ENCODE measurements around the gene ANKRD39.

The ANKRD39 gene

GRCh38 chr2:96852667-96853066 is 5.1 kb downstream of the ANKRD39 start:
- no peak for DNase-seq

- DNase-seq = no peak
Observed at GRCh38 chr2:96848264-96848663, 9.6 kb downstream of the ANKRD39 start.

- no peak for DNase-seq
Observed at GRCh38 chr2:96847586-96847985, 10.2 kb downstream of the ANKRD39 start.

- no peak for DNase-seq
Observed at GRCh38 chr2:96846825-96847224, 11.0 kb downstream of the ANKRD39 start.

- DNase-seq = no peak
Observed at GRCh38 chr2:96844405-96844808, 13.4 kb downstream of the ANKRD39 start.

- DNase-seq = no peak
Observed at GRCh38 chr2:96843538-96844268, 14.1 kb downstream of the ANKRD39 start, which contains the start of gene ANKRD23. Gene ANKRD23, minus strand, starts transcription at chr2:96844021. Its CDS starts 29 bp downstream, at chr2:96843992.

DNA sequence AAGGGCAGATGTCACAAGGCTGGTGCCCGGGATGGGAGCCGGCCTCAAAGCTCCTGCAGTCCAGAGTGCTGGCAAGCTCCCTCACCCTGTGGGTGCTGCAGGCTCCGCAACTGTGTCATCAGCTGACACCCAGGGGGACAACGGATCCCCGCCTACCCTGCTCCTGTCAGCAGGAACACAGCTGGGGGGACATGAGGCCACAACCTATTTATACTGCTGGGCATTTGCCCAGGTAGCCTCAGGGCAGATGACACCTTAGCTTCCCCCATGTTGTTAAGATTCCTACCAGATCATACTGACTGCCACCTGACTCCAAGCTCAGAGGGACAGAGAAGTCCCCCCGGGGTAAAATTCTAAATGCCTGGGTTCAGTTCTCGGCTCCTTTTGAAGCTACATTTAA is 15.2 kb downstream of the ANKRD39 start:
- no peak for DNase-seq

GRCh38 chr2:96841701-96842495 is 15.9 kb downstream of the ANKRD39 start:
- DNase-seq = no peak

DNA sequence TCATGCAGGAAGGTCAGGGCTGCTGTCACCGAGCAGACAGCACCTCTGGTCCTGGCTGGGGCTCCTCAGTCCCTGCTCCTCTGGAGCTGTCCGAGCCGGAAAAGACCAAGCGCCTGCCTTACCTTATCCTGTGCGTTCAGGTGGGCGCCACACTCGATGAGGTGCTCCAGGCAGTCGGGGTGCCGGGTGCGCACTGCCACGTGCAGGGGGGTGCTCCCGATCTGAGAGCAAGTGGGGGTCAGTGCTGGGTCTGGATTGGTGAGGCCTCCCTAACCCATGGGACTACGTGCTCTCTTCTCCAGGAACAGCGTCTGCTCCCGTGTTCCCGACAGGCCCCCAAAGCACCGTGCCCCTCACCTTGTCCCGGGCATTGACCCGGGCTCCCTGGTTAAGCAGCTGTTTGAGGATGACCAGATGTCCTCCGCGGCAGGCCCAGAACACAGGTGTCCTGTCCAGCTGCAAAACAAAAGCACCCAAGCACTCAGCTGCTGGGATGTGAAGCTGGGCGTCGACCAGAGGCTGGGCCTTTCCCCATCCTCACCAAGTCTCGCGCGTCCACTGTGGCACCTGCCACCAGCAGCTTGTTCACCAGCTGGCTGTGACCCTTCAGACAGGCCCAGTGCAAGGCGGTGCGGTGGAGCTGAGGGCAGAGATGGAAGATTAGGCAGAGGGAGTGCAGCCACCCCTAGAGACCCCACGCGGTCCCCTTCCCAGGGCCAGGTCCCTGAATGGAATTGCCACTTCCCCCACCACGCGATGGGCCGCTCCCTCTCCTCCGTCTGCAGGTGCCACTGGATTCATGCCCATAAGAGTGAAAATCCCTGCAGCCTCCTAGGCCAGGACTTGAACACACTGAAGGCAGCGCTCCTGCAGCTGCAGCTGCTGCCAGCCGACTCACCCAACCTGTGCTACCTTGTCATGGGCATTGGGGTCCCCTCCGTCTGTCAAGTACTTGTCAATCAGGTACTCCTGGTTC is 17.7 kb downstream of the ANKRD39 start:
- no peak for DNase-seq

- DNase-seq = peak; percentile 57
Observed at GRCh38 chr2:96839293-96839874, 18.4 kb downstream of the ANKRD39 start.

DNA sequence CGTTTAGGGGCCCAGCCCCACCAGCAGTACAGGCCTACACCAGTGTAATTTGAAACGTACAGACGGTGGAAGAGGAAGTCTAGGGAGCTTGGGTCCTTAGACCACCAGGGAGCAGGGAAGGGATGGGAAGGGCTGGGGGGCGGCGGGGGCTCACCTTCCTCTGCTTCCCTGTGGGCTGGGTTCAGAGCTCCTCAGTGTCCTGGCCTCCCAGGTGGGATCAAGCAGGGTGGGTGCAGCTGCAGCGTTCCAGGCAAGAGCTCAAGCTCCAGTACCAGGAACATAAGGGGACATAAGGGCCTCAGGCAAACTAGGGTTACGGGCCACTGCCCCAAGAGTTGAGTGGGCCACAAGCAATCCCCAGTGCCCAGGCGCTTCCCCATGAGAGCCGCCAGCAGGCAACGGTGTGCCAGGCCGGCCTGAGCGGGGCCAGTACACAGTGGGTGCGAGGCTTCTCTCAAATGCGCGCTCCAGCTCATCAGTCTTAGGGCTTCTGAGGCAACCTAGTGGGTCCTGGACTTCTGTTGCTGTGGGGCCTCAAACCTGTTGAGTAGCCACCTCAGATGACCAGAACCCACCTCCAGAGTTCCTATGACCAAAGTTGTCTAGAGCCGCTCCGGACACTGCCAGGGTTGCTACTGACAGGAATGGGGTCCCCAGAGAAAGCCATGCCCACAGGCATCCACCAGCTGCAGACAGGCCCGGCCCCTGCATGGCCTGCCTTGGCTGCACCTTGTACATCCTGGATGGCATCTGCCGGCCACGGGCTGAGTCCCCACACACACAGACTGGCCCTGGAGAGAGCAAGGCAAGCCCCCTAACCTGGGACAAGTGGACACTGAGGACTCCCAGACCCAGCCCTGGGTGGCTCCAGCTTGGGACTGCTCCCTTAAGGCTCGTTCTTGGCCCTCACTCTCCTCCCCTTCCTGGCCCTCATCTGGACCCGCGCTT is 19.2 kb downstream of the ANKRD39 start:
- no peak for DNase-seq

DNA sequence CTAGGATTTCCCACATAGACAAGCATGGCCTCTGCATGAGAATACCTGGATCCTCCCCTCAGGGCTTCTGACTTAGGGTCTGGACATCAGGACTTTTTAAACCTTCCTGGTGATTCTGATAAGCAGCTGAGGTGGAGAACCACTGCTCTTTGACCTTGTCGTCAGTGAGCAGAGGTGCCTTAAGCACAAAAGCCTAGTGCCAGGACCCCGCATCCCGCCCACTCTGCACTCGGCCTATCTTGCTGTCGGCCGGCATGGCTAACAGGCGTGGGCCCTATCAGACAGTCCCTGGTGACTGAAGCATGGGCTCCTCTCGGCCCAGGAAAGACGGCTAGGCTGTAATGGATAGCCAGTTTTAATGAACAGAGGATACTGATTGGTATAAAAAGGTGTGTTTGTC is 20.2 kb downstream of the ANKRD39 start:
- DNase-seq = no peak

DNA sequence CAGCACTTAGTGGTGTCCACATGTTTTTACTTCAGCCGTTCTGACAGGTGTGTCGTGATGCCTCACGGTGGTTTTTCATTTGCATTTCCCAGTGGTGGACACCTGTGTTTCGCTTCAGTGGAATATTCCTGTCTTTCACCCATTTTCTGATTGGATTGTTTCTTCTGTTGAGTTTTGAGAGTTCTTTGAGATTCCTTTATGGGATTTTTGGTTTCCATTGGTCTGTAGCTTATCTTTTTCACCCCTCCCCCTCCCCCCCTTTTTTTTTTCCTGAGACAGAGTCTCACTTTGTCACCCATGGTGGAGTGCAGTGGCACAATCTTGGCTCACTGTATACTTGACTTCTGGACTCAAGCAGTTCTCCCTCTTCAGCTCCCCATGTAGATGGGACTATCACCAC is 22.0 kb downstream of the ANKRD39 start:
- no peak for DNase-seq

DNA sequence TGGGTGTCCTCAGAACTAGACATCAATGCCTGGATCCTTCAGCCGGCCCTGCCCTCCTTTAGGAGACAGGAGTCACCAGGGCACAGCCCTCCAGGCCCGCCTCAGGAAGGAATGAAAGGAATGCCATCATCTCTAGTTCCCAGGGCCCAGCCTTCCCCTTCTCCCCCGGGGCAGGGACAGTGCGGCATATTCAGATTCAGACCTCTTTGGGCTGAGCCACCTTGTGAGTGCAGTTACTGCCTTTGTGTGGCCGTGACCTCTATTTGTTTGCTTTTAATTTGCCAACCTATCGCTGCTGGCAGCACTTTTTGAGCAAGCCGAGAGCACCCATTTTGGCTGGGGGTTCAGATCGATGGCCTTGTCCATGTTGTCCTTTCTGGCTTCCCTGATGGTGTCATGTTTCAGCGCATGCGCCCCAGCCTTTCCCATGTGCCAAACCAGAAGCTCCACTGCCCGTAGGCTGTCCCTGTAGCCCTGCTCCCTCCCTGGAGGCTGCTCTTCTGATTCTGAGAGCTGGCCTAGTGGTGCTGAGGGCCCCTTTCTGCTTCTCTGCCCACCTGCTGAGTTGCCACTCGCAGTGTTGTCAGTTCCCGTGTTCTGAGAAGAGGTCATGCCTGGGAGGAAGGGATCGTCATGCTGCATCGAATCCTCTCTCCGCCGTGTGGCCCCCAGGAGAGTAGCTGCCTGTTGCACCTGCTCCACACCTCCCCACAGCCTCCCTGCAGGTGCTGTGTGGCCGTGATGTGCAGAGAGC is 24.9 kb downstream of the ANKRD39 start:
- DNase-seq = peak; percentile 72

- DNase-seq = no peak
Observed at GRCh38 chr2:96832408-96832753, 25.4 kb downstream of the ANKRD39 start.

DNA sequence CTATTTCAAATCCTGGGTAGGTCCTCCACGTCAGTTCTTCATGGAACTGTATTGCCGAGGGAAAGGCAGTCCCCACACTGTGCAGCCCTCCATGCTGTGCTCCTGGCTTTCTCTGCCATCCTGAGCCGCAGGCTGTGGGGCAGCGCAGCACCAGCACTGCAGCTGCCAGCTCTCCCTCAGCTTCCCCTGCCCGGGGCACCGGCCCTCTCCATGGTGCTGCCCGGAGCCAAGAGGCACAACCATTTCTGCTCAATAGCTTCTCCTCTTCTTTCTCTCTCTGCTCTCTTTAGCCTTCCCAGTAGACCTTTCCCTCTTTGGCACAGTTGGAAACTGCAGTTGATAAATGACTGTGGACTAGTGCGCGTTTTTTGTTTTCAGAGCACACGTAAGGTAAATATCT is 26.1 kb downstream of the ANKRD39 start:
- DNase-seq = no peak

DNA sequence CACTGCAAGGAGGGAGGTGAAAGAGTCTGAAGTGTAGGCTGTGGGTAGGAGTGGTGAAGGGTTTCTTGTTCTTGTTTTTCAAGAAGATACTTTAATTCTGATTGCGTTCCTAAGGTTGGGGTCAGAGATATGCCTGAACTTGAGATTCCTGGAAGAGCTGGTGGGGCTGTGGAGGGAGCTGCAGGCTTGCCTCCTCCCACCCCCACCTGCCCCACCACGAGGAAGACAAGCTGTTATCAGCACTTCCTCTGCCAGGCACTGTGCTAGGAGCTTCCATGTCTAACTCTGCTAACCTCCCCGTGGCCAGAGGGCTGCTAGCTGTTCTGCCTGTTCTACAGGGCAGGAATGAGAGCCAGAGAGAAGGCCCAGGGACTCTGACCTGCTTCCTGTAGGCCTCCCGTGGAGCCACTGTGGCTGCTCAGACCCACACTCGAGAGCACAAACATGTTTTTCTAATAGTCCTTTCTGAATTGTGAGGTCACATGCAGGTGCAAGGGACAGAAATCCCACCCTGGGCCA is 27.7 kb downstream of the ANKRD39 start:
- DNase-seq = no peak

- no peak for DNase-seq
Observed at GRCh38 chr2:96828874-96829273, 28.9 kb downstream of the ANKRD39 start.

GRCh38 chr2:96828436-96828835 is 29.4 kb downstream of the ANKRD39 start:
- no peak for DNase-seq

DNA sequence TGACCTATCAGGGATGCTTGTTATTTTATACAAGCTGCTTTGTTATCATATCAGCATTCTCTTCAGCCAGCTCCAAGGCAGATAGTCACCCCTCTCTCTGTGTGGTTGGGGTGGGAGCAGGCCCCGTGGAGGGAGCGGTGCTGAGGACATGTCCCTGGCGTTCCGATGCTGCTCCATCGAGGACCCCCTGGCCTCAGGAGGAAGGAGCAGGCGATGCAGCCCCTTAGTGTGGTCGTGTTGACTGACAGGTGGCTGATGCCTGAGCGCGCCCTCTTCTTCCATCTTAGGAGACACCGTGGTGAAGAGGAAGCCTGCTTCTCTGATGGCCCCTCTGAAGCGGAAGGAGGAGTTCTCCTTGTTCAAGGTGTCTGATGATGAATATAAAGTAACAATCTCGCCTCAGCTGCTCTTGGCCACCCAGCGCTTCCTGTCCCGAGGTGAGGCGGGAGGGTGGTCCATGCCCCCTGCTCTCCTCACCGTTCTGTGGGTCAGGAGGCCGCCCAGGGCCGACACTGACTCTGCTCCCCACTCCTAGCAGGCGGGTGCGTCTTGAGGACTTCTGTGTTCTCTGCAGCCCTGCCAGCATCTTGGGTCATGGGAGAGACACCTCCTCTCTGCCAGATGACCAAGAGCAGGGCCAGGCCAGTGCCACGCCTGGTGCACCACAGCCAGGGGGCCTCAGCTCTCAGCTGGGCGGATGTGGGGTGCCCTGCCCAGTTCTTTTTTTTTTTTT is 31.1 kb downstream of the ANKRD39 start:
- no peak for DNase-seq

Measured in femur (tissue), 1 donor.